Adipocyte (in vitro differentiated cells): ENCODE measurements around the gene TBX4.
"Not testable (repeated sequence)": the region's sequence is repeated elsewhere in the genome, so short reads cannot be mapped to it uniquely, and the experiment has no call there.

Experiments
- DNase-seq: peaks from one replicate; pipeline ENCODE4 v3.0.0-alpha.2; 2015; ENCODE audit warnings: low read depth
- H3K27me3 ChIP-seq: replicated peaks from 2 replicates; pipeline ENCODE4 v1.7.0; 2013; ENCODE audit warnings: mild to moderate bottlenecking, low read length, moderate library complexity; ENCODE audit not compliant: control insufficient read depth, insufficient read depth
- H3K36me3 ChIP-seq: 2 replicates; pipeline ENCODE4 v1.7.0; 2013; ENCODE audit warnings: low read length, mild to moderate bottlenecking, moderate library complexity; ENCODE audit not compliant: control insufficient read depth, insufficient read depth, severe bottlenecking
- H3K4me1 ChIP-seq: 2 replicates; pipeline ENCODE4 v1.7.0; 2013; ENCODE audit warnings: mild to moderate bottlenecking, low read length, moderate library complexity; ENCODE audit not compliant: control insufficient read depth, insufficient read depth
- H3K4me3 ChIP-seq: 2 replicates; pipeline ENCODE4 v1.7.0; 2013; ENCODE audit warnings: mild to moderate bottlenecking, low read length, moderate library complexity
- H3K9ac ChIP-seq: 2 replicates; pipeline ENCODE4 v1.7.0; 2013; ENCODE audit warnings: mild to moderate bottlenecking, low read length, moderate library complexity
- H3K9me3 ChIP-seq: 2 replicates; pipeline ENCODE4 v1.7.0; 2013; ENCODE audit warnings: mild to moderate bottlenecking, low read length, moderate library complexity; ENCODE audit not compliant: control insufficient read depth

Gene TBX4

DNA sequence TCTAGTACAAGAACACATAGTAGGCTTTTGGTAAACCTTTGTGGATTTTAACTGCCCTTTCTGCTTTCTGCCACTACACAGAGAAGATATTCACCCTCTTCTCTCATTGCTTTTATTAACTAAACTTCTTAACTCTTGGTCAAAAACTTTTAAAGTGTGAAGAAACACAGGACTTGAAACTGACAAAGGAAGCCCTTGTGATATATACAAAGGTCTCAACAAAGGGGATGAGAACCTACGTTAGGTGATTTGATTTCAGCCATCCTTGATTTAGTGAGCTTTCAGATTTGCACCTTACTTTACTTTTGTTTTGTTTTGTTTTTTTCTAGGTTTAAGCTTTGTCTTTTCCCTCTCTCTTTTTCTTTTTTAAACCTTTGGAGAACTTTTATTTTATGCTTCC is 66.9 kb downstream of the TBX4 start:
- no peak overlapping the region for H3K4me3 ChIP-seq
- no peak for DNase-seq
- no peaks in the 10 kb centered on the region for H3K36me3 ChIP-seq
- H3K27me3 ChIP-seq: peaks cover 23% of the 10 kb centered on the region
- H3K4me1 ChIP-seq: no peaks in the 10 kb centered on the region
- no peaks in the 10 kb centered on the region for H3K9me3 ChIP-seq
- no peak overlapping the region for H3K9ac ChIP-seq

DNA sequence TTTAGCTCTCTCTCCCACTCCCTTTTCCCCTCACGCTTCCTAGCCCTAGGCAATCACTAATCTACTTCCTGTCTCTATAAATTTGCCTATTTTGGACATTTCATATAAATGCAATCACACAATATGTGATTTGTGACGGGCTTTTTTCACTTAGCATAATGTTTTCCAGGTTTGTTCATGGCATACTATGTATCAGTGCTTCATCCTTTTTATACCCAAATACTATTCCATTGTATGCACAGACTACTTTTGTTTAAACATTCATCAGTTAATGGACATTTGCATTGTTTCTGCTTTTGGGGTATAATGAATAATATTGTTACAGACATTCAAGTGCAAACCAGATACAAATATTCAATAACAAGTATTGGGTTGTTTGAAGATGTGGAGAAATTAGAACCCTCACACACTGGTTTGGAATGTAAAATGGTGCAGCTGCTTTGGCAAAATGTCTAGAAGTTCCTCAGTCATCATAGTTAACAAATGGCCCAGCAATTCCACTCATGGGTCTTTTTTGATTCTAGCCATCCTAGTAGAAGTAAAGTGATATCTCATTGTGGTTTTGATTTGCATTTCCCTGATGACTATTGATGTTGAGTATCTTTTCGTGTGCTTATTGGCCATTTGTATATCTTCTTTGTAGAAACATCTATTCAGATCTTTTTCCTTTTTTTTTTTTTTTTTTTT is 67.7 kb downstream of the TBX4 start:
- Histone ChIP-seq H3K9ac (no peak overlapping the region), H3K27me3 (peaks cover 25% of the 10 kb centered on the region), H3K36me3 (no peaks in the 10 kb centered on the region), H3K4me3 (no peak overlapping the region), H3K9me3 (no peaks in the 10 kb centered on the region), H3K4me1 (no peaks in the 10 kb centered on the region)
- no peak for DNase-seq

DNA sequence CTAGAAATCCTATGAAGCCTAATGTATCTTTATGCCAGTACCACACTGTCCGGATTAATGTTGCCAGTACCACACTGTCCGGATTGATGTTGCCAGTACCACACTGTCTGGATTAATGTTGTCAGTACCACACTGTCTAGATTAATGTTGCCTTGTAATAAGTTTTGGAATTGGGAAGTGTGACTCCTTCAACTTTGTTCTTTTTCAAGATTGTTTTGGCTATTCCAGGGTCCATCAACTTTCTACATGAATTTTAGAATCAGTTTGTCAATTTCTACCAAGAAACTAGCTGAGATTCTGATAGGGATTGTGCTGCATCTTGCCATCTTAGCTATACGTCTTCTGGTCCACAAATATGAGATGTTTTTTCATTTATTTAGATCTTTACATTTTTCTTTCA is 68.7 kb downstream of the TBX4 start:
- no peak overlapping the region for H3K9ac ChIP-seq
- H3K27me3 ChIP-seq: peaks cover 29% of the 10 kb centered on the region
- no peak overlapping the region for H3K4me3 ChIP-seq
- no peaks in the 10 kb centered on the region for H3K9me3 ChIP-seq
- H3K4me1 ChIP-seq: no peaks in the 10 kb centered on the region
- no peak for DNase-seq
- no peaks in the 10 kb centered on the region for H3K36me3 ChIP-seq

DNA sequence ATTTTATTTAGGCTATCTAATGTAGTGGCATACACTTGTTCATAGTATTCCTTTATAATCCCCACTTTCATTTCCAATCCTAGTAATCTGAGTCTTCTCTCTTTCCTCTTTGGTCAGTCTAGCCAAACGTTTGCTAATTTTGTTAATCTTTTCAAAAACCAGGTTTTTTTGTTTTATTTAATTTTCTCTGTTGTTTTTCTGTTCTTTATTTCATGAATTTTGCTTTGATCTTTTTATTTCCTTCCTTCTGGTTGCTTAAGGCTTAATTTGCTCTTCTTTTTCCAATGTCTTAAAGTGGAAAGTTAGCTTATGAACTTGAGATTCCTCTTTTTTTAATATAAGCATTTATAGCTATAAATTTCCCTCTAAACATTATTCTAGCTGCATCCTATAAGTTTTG is 69.9 kb downstream of the TBX4 start:
- peaks cover 29% of the 10 kb centered on the region for H3K27me3 ChIP-seq
- H3K4me3 ChIP-seq: no peak overlapping the region
- H3K9me3 ChIP-seq: no peaks in the 10 kb centered on the region
- H3K9ac ChIP-seq: no peak overlapping the region
- H3K4me1 ChIP-seq: no peaks in the 10 kb centered on the region
- H3K36me3 ChIP-seq: no peaks in the 10 kb centered on the region
- no peak for DNase-seq

DNA sequence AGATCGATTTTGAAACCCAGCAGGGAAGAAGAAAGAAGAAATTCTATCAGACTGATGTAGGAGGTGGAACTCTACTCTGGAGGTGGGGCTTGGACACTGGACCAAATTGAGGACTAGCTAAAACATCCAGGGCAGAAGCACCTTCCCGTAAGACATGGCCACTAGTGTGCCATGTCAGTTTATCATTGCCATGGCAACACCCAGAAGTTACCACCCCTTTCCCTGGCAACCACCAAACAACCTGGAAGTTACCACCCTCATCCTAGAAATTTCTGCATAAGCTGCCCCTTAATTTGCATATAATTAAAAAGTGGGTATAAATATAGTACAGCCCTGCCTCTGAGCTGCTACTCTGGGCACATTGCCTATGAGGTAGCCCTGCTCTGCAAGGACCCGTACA is 72.1 kb downstream of the TBX4 start:
- H3K27me3 ChIP-seq: peaks cover 13% of the 10 kb centered on the region
- no peaks in the 10 kb centered on the region for H3K9me3 ChIP-seq
- no peak overlapping the region for H3K9ac ChIP-seq
- H3K4me3 ChIP-seq: no peak overlapping the region
- no peak for DNase-seq
- no peaks in the 10 kb centered on the region for H3K4me1 ChIP-seq
- no peaks in the 10 kb centered on the region for H3K36me3 ChIP-seq

DNA sequence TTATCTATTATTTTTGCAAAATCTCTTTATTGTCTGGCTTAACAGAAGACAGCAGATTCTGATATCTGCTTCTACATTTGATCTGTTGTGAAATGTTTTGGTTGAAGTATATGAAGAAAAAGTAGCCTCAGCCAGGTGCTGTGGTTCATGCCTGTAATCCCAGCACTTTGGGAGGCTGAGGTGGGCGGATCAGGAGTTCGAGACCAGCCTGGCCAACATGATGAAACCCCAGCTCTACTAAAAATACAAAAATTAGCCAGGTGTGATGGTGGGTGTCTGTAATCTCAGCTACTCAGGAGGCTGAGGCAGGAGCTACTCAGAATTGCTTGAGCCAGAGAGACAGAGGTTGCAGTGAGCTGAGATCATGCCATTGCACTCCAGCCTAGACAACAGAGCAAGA is 75.2 kb downstream of the TBX4 start:
- peaks cover 12% of the 10 kb centered on the region for H3K27me3 ChIP-seq
- not testable (repeated sequence) for H3K36me3 ChIP-seq, H3K4me3 ChIP-seq, H3K4me1 ChIP-seq, H3K9ac ChIP-seq, DNase-seq, H3K9me3 ChIP-seq

DNA sequence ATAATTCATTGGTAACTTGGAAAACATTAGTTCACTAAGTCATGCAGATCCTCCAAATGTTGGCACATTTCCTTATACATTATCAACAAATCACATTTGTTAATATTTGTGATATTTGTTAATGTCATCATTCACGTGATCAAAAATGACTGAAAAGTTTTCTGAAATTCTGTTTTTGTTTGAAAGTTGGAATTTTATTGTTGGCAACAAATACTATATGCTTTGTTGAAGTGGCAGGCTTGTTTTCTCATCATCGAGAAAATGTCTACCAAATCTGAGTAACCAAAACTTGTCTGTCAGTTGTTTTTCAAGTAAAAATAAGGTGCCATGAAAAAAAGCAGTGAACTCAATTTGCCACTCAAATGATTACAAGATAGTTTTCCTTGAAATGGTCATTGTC is 75.9 kb downstream of the TBX4 start:
- H3K9ac ChIP-seq: no peak overlapping the region
- peaks cover 12% of the 10 kb centered on the region for H3K27me3 ChIP-seq
- no peak for DNase-seq
- no peaks in the 10 kb centered on the region for H3K36me3 ChIP-seq
- H3K4me1 ChIP-seq: no peaks in the 10 kb centered on the region
- H3K4me3 ChIP-seq: no peak overlapping the region
- no peaks in the 10 kb centered on the region for H3K9me3 ChIP-seq

DNA sequence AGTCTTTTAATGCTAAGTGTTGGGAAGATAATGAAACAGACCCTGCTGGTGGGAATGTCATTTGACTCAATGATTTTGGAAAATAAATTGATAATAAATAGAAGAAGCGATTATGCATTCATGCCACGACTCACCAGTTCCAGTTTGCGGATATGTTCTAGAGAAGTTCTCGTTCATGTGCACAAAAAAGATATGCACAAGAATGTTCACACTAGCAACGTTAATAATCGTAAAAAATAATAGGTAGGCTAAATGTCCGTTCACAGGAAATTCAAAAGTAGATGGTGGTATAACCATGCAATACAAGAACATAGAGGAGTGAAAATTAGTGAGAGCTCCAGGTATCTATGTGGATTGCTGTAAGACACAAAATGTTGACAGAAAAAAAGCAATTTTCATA is 79.0 kb downstream of the TBX4 start:
- no peak for DNase-seq
- Histone ChIP-seq H3K9me3 (no peaks in the 10 kb centered on the region), H3K4me3 (no peak overlapping the region), H3K4me1 (no peaks in the 10 kb centered on the region), H3K36me3 (no peaks in the 10 kb centered on the region), H3K27me3 (no peaks in the 10 kb centered on the region), H3K9ac (no peak overlapping the region)

DNA sequence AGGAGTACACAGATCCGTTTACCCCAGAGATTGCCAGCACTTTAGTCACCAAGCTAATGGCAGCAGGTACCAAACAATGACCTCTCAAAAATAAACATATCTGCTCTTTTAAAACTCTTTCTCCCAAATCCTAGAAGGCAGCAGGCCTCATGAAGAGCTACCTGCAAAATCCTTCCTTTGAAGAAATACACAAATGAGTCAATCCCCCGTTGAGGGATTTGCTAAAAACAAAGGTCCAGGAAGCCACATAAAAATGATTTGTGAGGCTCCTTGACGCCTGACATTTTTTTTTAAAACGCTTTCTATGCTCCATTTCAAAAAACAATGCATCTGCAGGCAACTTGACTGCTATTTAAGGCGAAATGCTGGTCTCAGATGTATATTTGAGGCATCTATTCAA is 80.6 kb downstream of the TBX4 start:
- Histone ChIP-seq H3K36me3 (no peaks in the 10 kb centered on the region), H3K9me3 (no peaks in the 10 kb centered on the region), H3K27me3 (no peaks in the 10 kb centered on the region), H3K4me3 (no peak overlapping the region), H3K4me1 (no peaks in the 10 kb centered on the region), H3K9ac (no peak overlapping the region)
- no peak for DNase-seq

DNA sequence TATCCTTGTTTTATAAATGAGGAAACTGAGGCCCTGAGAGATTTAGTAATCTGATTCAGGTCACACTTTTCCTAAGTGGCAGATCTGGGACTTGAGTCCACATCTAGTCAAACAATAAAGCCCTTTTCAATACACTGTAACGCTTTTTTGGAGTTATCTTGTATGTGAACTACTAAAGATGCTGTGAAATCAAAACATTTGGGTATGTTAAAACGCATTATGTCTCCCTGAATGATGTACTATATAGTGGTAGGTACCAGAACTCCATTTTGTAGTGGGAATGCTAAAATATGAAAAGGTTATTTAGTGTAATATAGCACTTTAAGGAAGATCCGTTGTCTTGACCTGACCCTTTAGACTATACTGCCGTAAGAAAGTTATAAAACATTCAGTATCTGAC is 81.6 kb downstream of the TBX4 start:
- Histone ChIP-seq H3K9ac (no peak overlapping the region), H3K4me1 (no peaks in the 10 kb centered on the region), H3K4me3 (no peak overlapping the region), H3K27me3 (no peaks in the 10 kb centered on the region), H3K9me3 (no peaks in the 10 kb centered on the region), H3K36me3 (no peaks in the 10 kb centered on the region)
- DNase-seq: no peak

DNA sequence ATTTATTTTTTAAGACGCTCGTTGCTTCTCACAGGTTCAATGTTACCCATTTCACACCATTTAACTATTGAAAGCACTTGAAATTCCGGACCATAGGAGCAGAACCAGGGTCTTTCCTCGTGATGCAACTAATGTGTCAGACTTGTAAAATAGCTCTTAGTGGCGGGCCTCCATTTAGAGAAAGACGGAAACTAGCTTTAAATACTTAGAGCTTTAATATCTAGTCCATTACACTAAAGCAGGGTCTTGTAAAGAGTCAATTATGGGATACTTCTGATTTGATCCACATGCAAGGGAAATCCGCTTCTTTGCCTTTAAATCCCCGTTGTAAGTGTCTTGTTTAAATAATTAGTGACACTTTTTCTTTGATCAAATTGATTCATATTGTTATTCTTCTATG is 82.2 kb downstream of the TBX4 start:
- Histone ChIP-seq H3K4me1 (no peaks in the 10 kb centered on the region), H3K36me3 (no peaks in the 10 kb centered on the region), H3K4me3 (no peak overlapping the region), H3K9me3 (no peaks in the 10 kb centered on the region), H3K9ac (no peak overlapping the region), H3K27me3 (no peaks in the 10 kb centered on the region)
- no peak for DNase-seq
